Measurements from ENCODE around the gene PTGDS.
"Not testable (repeated sequence)": the region's sequence is repeated elsewhere in the genome, so short reads cannot be mapped to it uniquely, and the experiment has no call there.

The PTGDS gene

GRCh38 chr9:137001857-137002645 lies 24.7 kb downstream of the PTGDS start:
- TF ChIP-seq, protein P1, sequence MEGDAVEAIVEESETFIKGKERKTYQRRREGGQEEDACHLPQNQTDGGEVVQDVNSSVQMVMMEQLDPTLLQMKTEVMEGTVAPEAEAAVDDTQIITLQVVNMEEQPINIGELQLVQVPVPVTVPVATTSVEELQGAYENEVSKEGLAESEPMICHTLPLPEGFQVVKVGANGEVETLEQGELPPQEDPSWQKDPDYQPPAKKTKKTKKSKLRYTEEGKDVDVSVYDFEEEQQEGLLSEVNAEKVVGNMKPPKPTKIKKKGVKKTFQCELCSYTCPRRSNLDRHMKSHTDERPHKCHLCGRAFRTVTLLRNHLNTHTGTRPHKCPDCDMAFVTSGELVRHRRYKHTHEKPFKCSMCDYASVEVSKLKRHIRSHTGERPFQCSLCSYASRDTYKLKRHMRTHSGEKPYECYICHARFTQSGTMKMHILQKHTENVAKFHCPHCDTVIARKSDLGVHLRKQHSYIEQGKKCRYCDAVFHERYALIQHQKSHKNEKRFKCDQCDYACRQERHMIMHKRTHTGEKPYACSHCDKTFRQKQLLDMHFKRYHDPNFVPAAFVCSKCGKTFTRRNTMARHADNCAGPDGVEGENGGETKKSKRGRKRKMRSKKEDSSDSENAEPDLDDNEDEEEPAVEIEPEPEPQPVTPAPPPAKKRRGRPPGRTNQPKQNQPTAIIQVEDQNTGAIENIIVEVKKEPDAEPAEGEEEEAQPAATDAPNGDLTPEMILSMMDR (IDR thresholded peaks at IDR 0.05; ENCODE audit: low read depth, low read length), result no peak
- DNase-seq (ENCODE audit: low read depth in 2 of 2), result no peak
- no peak overlapping the region for H3K4me3 ChIP-seq (replicated peaks in 1 of 2; ENCODE audit: low read depth in 2 of 2, low read length in 2 of 2)

GRCh38 chr9:137002646-137003041 lies 25.3 kb downstream of the PTGDS start:
- no peak overlapping the region for H3K4me3 ChIP-seq (replicated peaks in 1 of 2; ENCODE audit: low read depth in 2 of 2, low read length in 2 of 2)
- DNase-seq (ENCODE audit: low read depth in 2 of 2), result no peak
- TF ChIP-seq, protein P1 (IDR thresholded peaks at IDR 0.05; ENCODE audit: low read depth, low read length), result no peak

GRCh38 chr9:137004285-137004684 lies 27.0 kb downstream of the PTGDS start:
- not testable (repeated sequence) for H3K4me3 ChIP-seq (replicated peaks in 1 of 2; ENCODE audit: low read depth in 2 of 2, low read length in 2 of 2); DNase-seq (ENCODE audit: low read depth in 2 of 2)
- TF ChIP-seq, protein P1 (IDR thresholded peaks at IDR 0.05; ENCODE audit: low read depth, low read length), result peak; percentile 27

DNA sequence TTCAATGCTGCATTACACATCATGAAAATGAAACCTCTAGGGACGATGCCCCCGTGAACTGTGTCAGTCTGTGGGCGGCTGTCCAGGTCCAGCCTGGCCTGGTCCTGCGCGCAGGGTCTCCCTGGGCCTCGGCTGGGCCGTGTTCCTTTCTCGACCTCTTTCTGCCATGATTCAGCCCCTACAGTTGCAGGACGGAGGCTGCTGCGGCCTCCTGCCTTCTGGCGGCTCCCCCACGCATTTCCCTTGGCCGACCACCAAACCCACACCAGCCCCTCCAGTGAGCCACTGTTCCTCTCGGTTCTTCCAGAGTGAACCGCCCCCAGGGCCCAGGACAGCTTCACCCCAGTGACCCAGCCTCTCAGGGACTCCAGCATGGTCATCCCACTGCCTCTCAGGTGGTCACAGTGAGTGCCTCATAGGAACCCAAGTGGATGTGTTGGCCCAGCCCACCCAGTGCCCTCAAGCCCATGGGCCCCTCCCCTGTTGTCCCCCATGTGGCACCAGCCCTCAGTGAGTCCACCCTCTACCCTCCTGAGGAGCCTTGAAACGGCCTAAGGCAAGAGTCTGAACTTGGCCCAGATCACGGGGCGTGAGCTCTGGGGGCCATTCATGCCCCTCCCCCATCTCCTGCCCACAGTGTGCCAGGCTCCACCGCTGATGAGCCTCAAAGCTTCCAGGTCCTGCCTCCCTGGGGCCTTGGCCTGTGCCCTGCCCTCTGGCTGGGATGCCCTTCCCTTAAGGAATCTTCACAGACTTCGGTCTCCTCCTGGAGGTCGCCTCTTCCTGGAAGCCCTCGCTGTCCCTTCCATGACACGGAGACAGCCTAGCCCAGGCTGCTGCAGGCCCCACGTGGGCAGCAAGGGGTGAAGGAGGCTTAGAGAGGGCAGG lies 29.1 kb downstream of the PTGDS start:
- TF ChIP-seq, protein P1 (IDR thresholded peaks at IDR 0.05; ENCODE audit: low read depth, low read length), result no peak
- H3K4me3 ChIP-seq (replicated peaks in 1 of 2; ENCODE audit: low read depth in 2 of 2, low read length in 2 of 2), result no peak overlapping the region
- no peak for DNase-seq (ENCODE audit: low read depth in 2 of 2)

DNA sequence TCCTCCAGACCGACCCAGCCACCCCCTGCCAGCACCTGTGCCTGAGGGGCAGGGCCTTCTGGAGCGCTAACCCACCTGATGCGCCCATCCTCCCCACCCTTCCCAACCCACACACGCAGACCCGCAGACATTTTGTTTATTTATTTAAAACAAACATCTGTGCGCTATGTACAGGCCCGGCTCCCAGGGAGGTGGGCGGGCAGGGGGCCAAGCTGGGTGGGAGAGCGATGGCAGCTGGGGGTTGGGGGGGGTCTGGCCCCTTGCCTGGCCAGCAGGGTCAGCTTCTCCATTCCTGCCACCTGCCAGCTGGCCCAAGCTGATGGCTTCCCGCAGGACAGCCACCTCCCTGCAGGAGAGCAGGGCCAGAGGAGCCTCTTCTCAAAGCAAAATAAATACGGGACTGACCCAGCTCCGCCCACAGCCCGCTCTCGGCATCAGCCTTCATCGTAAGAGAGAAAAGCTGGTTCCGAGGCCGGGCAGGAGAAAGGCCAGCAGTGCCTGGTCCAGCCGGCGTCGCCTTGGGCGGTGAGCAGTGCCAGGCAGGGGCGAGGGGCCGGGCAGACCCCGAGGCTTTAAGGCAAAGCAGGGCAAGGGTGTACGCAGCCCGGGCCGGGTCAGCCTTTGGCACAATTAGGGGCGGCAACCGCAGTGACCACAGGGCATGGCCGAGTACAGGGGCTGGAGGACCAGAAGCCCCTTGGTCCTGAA lies 30.0 kb downstream of the PTGDS start:
- TF ChIP-seq, protein P1 (IDR thresholded peaks at IDR 0.05; ENCODE audit: low read depth, low read length), result no peak
- no peak overlapping the region for H3K4me3 ChIP-seq (replicated peaks in 1 of 2; ENCODE audit: low read depth in 2 of 2, low read length in 2 of 2)
- DNase-seq (ENCODE audit: low read depth in 2 of 2), result no peak

- no peak for DNase-seq (ENCODE audit: low read depth in 2 of 2)
- no peak overlapping the region for H3K4me3 ChIP-seq (replicated peaks in 1 of 2; ENCODE audit: low read depth in 2 of 2, low read length in 2 of 2)
- TF ChIP-seq, protein P1 (IDR thresholded peaks at IDR 0.05; ENCODE audit: low read depth, low read length), result no peak
These were observed 30.5 kb downstream of the PTGDS start for GRCh38 chr9:137007816-137008270.
